HG02571 (cell line): ENCODE results near the gene MYH11.
"Not testable (repeated sequence)": the region's sequence is repeated elsewhere in the genome, so short reads cannot be mapped to it uniquely, and the experiment has no call there.

Source experiments
- ATAC-seq: cut with Tn5 transposase; IDR thresholded peaks from one replicate; pipeline ENCODE4 v1.9.1; 2021; ENCODE audit warnings: mild to moderate bottlenecking, moderate library complexity; ENCODE audit not compliant: unreplicated experiment

MYH11 gene

GRCh38 chr16:15757630-15758251, 99.1 kb downstream of the MYH11 start:
- no peak for ATAC-seq

DNA sequence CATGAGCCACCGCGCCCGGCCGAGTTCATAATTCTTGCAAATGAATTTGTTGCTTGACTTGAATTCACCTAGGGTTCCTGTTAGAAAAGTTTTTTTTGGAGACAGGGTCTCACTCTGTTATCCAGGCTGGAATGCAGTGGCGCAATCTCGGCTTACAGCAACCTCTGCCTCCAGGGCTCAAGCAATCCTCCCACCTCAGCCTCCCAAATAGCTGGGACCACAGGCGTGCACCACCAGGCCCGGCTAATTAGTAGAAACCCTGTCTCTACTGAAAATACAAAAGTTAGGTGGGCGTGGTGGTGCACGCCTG, 99.8 kb downstream of the MYH11 start:
- ATAC-seq: no peak

DNA sequence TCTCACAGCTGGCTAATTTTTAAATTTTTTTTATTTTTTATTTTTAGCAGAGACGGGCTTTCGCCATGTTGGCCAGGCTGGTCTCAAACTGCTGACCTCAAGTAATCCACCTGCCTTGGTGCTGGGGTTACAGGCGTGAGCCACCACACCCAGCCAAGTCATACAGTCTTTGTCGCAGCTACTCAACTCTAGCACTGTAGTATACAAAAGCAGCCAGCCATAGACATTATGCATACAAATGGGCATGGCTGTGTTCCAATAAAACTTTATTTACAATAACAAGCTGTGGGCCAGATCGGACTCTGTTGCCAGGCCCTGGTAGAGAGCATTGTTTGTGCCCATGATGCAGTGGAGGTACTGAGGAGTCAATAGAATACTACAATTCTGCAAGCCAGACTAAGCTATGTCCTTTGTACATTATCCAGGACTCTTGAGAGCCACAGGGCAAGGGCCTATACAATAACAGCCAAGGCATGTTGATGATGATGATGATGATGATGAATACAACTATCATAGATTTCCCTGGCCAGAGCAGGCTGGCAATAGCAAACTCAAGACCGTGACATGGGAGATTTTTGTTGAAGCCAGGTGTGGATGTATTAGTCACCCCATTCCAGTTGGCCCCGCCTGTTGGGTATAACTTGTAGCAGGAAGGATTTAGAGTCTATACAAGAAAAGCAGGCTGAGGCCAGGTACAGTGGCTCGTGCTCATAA, 101.8 kb downstream of the MYH11 start:
- ATAC-seq: no peak

- ATAC-seq: no peak
Observed at GRCh38 chr16:15752717-15753488, 103.9 kb downstream of the MYH11 start.

- ATAC-seq: no peak
Observed at GRCh38 chr16:15751940-15752339, 104.9 kb downstream of the MYH11 start.

DNA sequence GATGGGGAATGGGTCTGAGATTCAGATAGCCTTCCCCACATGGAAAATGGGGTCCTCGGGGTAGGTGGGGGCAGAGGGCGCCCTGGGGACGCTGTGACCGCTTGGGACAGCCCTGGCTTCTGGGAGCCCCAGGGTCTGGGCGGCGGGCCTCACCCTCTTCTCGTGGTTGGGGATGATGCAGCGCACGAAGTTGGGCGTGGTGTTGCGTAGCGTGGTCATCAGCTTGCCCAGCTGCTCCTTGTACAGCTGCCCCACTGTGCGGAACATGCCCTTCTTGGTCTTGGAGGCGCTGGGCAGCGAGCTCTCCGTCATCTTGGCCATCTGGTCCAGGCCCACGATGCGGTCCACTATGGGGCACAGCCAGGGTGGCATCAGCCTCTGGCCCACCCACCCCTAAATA, 106.8 kb downstream of the MYH11 start:
- ATAC-seq: no peak

- ATAC-seq: no peak
Observed at GRCh38 chr16:15749371-15749770, 107.5 kb downstream of the MYH11 start.

- ATAC-seq: no peak
Observed at GRCh38 chr16:15748654-15749053, 108.2 kb downstream of the MYH11 start.

GRCh38 chr16:15747937-15748336, 108.9 kb downstream of the MYH11 start:
- no peak for ATAC-seq

DNA sequence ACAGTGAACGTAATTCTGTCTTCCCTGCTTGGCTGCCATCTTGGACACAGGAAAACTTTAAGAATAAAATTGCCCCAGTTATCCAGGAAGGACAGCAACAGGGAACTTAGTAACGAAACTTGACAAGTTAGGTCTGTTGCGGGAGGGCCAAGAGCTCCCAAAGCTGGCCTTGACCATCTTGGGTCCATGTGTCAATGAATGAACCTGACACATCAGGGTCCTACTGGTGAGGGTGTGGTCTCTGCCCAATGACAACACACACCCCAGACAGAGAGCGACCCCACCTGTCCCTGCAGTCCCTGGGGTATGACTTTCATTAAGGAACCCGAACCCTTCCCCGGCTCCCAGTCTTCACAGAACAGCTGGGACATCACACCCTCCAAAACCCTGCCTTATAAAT, 110.5 kb downstream of the MYH11 start:
- no peak for ATAC-seq

- no peak for ATAC-seq
Observed at GRCh38 chr16:15743657-15744056, 113.2 kb downstream of the MYH11 start.

- ATAC-seq: no peak
Observed at GRCh38 chr16:15742716-15743115, 114.1 kb downstream of the MYH11 start.

DNA sequence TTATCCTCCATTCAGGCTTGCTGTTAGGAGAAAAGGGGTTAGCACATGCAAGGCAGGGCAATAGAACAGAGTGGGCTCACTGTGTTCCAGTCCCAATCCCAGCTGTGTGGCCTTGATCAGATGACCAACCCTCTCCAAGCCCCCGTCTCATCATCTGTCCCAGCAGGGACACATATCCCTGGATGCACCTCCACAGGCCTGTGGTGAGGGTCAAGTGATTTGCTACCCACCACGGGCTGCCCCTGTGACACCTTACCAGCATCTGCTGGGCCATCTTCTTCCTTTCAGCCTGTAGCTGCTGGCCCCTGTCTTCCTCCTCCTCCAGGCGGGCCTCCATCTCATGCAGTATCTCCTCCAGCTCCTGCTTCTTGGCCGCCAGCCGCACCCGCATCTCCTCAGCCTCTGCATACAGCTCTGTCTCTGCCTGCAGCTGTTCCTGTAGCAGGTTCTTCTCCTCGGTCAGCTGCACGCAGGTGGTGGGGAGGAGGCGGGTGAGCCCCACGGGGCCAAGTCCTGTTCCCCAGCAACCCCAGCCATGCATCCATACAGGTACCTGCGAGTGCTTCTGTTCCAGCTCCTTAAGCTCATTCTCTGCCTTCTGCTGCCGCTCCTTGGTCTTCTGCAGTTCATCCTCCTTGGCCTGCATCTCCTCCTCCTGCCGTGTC, 115.5 kb downstream of the MYH11 start:
- ATAC-seq: no peak

GRCh38 chr16:15739950-15740349, 116.9 kb downstream of the MYH11 start:
- ATAC-seq: no peak

- no peak for ATAC-seq
Observed at GRCh38 chr16:15739464-15739863, 117.4 kb downstream of the MYH11 start.

DNA sequence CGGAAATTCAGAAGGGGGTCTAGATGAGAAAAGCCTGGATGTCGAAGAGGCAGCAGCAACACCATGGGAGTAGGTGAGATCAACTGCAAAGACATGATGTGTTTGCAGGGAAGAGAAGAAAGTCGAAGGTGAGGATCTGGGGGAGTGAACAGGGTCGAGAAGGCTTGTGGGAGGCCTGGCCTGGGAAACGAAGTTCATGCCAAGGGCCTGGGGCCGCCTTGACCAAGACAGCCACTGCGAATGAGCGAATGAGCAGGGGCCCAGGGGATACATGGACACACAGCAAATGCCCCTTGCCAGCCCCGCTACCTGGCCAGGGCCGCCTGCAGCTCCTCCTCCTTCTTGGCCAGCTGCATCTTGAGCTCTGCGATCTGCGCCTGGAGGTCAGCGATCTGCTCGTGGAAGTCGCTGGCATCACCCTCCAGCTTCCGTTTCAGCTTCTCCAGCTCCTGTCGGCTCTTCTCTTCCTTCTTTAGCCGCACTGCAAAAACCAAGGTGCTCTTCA, 119.6 kb downstream of the MYH11 start:
- no peak for ATAC-seq

- no peak for ATAC-seq
Observed at GRCh38 chr16:15736529-15736928, 120.3 kb downstream of the MYH11 start.

GRCh38 chr16:15735610-15736009, 121.2 kb downstream of the MYH11 start:
- ATAC-seq: no peak

GRCh38 chr16:15732416-15732815, 124.4 kb downstream of the MYH11 start:
- ATAC-seq: no peak

GRCh38 chr16:15729152-15729551, 127.7 kb downstream of the MYH11 start:
- ATAC-seq: no peak

GRCh38 chr16:15727697-15728096, 129.1 kb downstream of the MYH11 start:
- ATAC-seq: not testable (repeated sequence)
